Measurements from ENCODE around the gene CDH4.
"Not testable (repeated sequence)": the region's sequence is repeated elsewhere in the genome, so short reads cannot be mapped to it uniquely, and the experiment has no call there.

Gene CDH4

GRCh38 chr20:61966492-61967244 is 714.6 kb downstream of the CDH4 start:
- in situ Hi-C loops (cut with HindIII; ENCODE audit: low sequenced_read_pairs): no loop called here
- no peak overlapping the region for H3K4me3 ChIP-seq (ENCODE audit: low read depth, low read length)
- TF ChIP-seq CTCF (IDR thresholded peaks at IDR 0.05; ENCODE audit: low read depth, low read length): no peak
- DNase-seq (ENCODE audit: low read depth, low spot score): no peak

GRCh38 chr20:61967300-61967699 is 715.2 kb downstream of the CDH4 start:
- DNase-seq (ENCODE audit: low read depth, low spot score): no peak
- H3K4me3 ChIP-seq (ENCODE audit: low read depth, low read length): no peak overlapping the region
- in situ Hi-C loops (cut with HindIII; ENCODE audit: low sequenced_read_pairs): no loop called here
- no peak for TF ChIP-seq CTCF (IDR thresholded peaks at IDR 0.05; ENCODE audit: low read depth, low read length)

GRCh38 chr20:61968036-61968810 is 716.2 kb downstream of the CDH4 start:
- no peak for TF ChIP-seq CTCF (IDR thresholded peaks at IDR 0.05; ENCODE audit: low read depth, low read length)
- in situ Hi-C loops (cut with HindIII; ENCODE audit: low sequenced_read_pairs): no loop called here
- DNase-seq (ENCODE audit: low read depth, low spot score): no peak
- H3K4me3 ChIP-seq (ENCODE audit: low read depth, low read length): no peak overlapping the region

- no peak for TF ChIP-seq CTCF (IDR thresholded peaks at IDR 0.05; ENCODE audit: low read depth, low read length)
- in situ Hi-C loops (cut with HindIII; ENCODE audit: low sequenced_read_pairs): no loop called here
- no peak for DNase-seq (ENCODE audit: low read depth, low spot score)
- no peak overlapping the region for H3K4me3 ChIP-seq (ENCODE audit: low read depth, low read length)
Observed at GRCh38 chr20:61968932-61969331, 716.9 kb downstream of the CDH4 start.

- H3K4me3 ChIP-seq (ENCODE audit: low read depth, low read length): no peak overlapping the region
- no peak for TF ChIP-seq CTCF (IDR thresholded peaks at IDR 0.05; ENCODE audit: low read depth, low read length)
- in situ Hi-C loops (cut with HindIII; ENCODE audit: low sequenced_read_pairs): no loop called here
- DNase-seq (ENCODE audit: low read depth, low spot score): no peak
Observed at GRCh38 chr20:61969806-61970205, 717.7 kb downstream of the CDH4 start.

GRCh38 chr20:61970357-61970756 is 718.3 kb downstream of the CDH4 start:
- no peak overlapping the region for H3K4me3 ChIP-seq (ENCODE audit: low read depth, low read length)
- TF ChIP-seq CTCF (IDR thresholded peaks at IDR 0.05; ENCODE audit: low read depth, low read length): no peak
- no peak for DNase-seq (ENCODE audit: low read depth, low spot score)
- in situ Hi-C loops (cut with HindIII; ENCODE audit: low sequenced_read_pairs): no loop called here

- H3K4me3 ChIP-seq (ENCODE audit: low read depth, low read length); in situ Hi-C loops (cut with HindIII; ENCODE audit: low sequenced_read_pairs); DNase-seq (ENCODE audit: low read depth, low spot score): not testable (repeated sequence)
Observed at GRCh38 chr20:61971595-61971994, 719.5 kb downstream of the CDH4 start.

Data from astrocyte of the spinal cord (primary cell).